ENCODE measurements around the gene SACM1L. TPM values are rescaled to one million over a fixed set of nuclear protein-coding genes. Genes with fewer than 3 reads are reported as not detected.

SACM1L gene
- polyA plus RNA-seq, 1 experiment = 35.5 TPM

DNA sequence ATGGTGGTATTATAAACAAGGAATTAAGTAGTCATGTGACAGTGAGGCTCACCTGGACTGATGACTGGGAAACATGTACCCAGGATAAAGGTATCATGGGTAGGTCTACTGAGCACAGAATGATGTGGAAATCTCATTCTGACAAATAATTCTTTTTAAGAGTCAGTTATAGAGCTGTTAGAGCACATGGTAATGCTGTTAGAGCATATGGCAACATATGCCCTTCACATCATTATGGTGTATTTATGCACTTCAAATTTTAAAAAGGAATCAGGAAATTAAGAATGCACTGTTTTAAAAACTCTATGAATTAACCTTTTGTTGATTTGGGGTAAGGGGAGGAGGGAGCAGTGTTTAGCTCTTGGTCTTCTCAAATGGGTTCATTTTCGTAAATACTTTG, 105.5 kb downstream of the SACM1L start:
- DNase-seq (ENCODE audit: low read depth, low spot score) = no peak
- peaks cover 87% of the 10 kb centered on the region for H3K27me3 ChIP-seq (ENCODE audit: control insufficient read depth, insufficient read depth, low read length)
- H3K4me3 ChIP-seq (ENCODE audit: low read depth, low read length) = no peak overlapping the region
- H3K9me3 ChIP-seq (ENCODE audit: control insufficient read depth, insufficient read depth, low read length) = peaks cover 4% of the 10 kb centered on the region; the same call in 1 of the 2 replicates
- TF ChIP-seq, protein P1, sequence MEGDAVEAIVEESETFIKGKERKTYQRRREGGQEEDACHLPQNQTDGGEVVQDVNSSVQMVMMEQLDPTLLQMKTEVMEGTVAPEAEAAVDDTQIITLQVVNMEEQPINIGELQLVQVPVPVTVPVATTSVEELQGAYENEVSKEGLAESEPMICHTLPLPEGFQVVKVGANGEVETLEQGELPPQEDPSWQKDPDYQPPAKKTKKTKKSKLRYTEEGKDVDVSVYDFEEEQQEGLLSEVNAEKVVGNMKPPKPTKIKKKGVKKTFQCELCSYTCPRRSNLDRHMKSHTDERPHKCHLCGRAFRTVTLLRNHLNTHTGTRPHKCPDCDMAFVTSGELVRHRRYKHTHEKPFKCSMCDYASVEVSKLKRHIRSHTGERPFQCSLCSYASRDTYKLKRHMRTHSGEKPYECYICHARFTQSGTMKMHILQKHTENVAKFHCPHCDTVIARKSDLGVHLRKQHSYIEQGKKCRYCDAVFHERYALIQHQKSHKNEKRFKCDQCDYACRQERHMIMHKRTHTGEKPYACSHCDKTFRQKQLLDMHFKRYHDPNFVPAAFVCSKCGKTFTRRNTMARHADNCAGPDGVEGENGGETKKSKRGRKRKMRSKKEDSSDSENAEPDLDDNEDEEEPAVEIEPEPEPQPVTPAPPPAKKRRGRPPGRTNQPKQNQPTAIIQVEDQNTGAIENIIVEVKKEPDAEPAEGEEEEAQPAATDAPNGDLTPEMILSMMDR (IDR thresholded peaks at IDR 0.05; ENCODE audit: low read depth, low read length) = no peak
- CTCF ChIA-PET = interaction anchor here (0.8 kb wide), 1 partner anchor 283 kb away, joined by 3 read pairs; no protein-coding TSS in a partner anchor
- no peak overlapping the region for H3K27ac ChIP-seq (ENCODE audit: low read depth, low read length)
- POLR2A ChIA-PET = no interaction called here

Small RNAs within 50 kb of the gene (small RNA-seq; reads per million reads assigned to genes)
- not detected for gene RN7SL145P (ENCODE audit: insufficient read length, low read depth)

Other genes starting within 250 kb of the SACM1L start
- gene LIMD1, start 94.6 kb upstream of the SACM1L start, polyA plus RNA-seq (2011; rRNA removed) = 20.7 and 24.3 TPM in 2 replicates
- not detected in 2 replicates for gene SLC6A20, start 107.1 kb downstream of the SACM1L start, polyA plus RNA-seq (2011; rRNA removed)
- 22.8 and 32.4 TPM in 2 replicates for gene LZTFL1, start 152.7 kb downstream of the SACM1L start, polyA plus RNA-seq (2011; rRNA removed)
- not detected in 2 replicates for gene CCR9, start 197.1 kb downstream of the SACM1L start, polyA plus RNA-seq (2011; rRNA removed)

Measured in AG04450 (cell line).